Right kidney (tissue), 1 donor: Measurements from ENCODE around the gene ARHGAP26.

Experiments
- DNase-seq: peaks from one replicate; pipeline ENCODE4 v3.0.0-alpha.2; 2016

ARHGAP26 gene

GRCh38 chr5:143019157-143019556, 249.0 kb downstream of the ARHGAP26 start:
- DNase-seq, result no peak

GRCh38 chr5:143019614-143020515, 249.7 kb downstream of the ARHGAP26 start:
- no peak for DNase-seq

GRCh38 chr5:143021595-143021994, 251.4 kb downstream of the ARHGAP26 start:
- DNase-seq, result no peak

- no peak for DNase-seq
These were observed 253.4 kb downstream of the ARHGAP26 start for GRCh38 chr5:143023411-143024096.

GRCh38 chr5:143024228-143024920, 254.2 kb downstream of the ARHGAP26 start:
- no peak for DNase-seq

GRCh38 chr5:143025376-143025775, 255.2 kb downstream of the ARHGAP26 start:
- no peak for DNase-seq

GRCh38 chr5:143025971-143026370, 255.8 kb downstream of the ARHGAP26 start:
- no peak for DNase-seq

- no peak for DNase-seq
These were observed 256.2 kb downstream of the ARHGAP26 start for GRCh38 chr5:143026380-143026779.

GRCh38 chr5:143029293-143029692, 259.1 kb downstream of the ARHGAP26 start:
- no peak for DNase-seq

GRCh38 chr5:143030349-143030748, 260.2 kb downstream of the ARHGAP26 start:
- DNase-seq, result no peak

- DNase-seq, result no peak
These were observed 261.8 kb downstream of the ARHGAP26 start for GRCh38 chr5:143031781-143032580.

GRCh38 chr5:143032581-143032836, 262.3 kb downstream of the ARHGAP26 start:
- DNase-seq, result no peak

- no peak for DNase-seq
These were observed 263.5 kb downstream of the ARHGAP26 start for GRCh38 chr5:143033535-143034250.

- no peak for DNase-seq
These were observed 266.2 kb downstream of the ARHGAP26 start for GRCh38 chr5:143036146-143036927.

- DNase-seq, result no peak
These were observed 266.9 kb downstream of the ARHGAP26 start for GRCh38 chr5:143037071-143037470.

GRCh38 chr5:143037708-143038107, 267.5 kb downstream of the ARHGAP26 start:
- no peak for DNase-seq

GRCh38 chr5:143040622-143041021, 270.4 kb downstream of the ARHGAP26 start:
- no peak for DNase-seq

GRCh38 chr5:143041461-143041860, 271.3 kb downstream of the ARHGAP26 start:
- DNase-seq, result no peak

- DNase-seq, result no peak
These were observed 272.0 kb downstream of the ARHGAP26 start for GRCh38 chr5:143041972-143042770.

- no peak for DNase-seq
These were observed 274.1 kb downstream of the ARHGAP26 start for GRCh38 chr5:143044265-143044664.
